HCT116 (cell line): ENCODE results near the gene MYO3B. TPM values are rescaled to one million over a fixed set of nuclear protein-coding genes. Genes with fewer than 3 reads are reported as not detected.

ENCODE experiments used
- ATAC-seq: fragments of 200-7000 bp; cut with Tn5 transposase; 2 replicates; pipeline ENCODE4 v1.9.1; 2020; ENCODE audit warnings: mild to moderate bottlenecking, moderate library complexity
- BruUV-seq: library from RNA; stranded (reverse); fragments of 400-500 nt; replicated peaks from 2 replicates; lab custom pipeline; 2021; lab: Mats Ljungman, UMichigan
- CTCF ChIA-PET: fragments of 300-600 bp; sonication (Branson Sonifier 250); formaldehyde crosslinking; loops from one replicate; lab custom pipeline; 2021; ENCODE audit warnings: antibody characterized with exemption; lab: Charles Lee
- POLR2A ChIA-PET: fragments of 300-600, 350-600 bp; sonication (Branson Sonifier 250); formaldehyde crosslinking; loops from one replicate; lab custom pipeline; 2021; ENCODE audit warnings: antibody characterized with exemption; lab: Charles Lee
- RAD21 ChIA-PET, 2 experiments: fragments of 300-600 bp; sonication (Branson Sonifier 250); formaldehyde crosslinking; loops; one replicate each; lab custom pipeline; 2023; ENCODE audit warnings: low total read pairs in 2 of 2; ENCODE audit not compliant: uncharacterized antibody in 2 of 2, unreplicated experiment in 2 of 2, low non-redundant PET in 1 of 2; lab: Charles Lee
- DNase-seq: peaks from one replicate; pipeline ENCODE4 v3.0.0-alpha.2; 2010; ENCODE audit warnings: low read depth, low spot score
- H2AFZ ChIP-seq: fragments of 200-600 bp; shearing (Covaris generic), sonication (generic); 2 replicates; pipeline ENCODE4 v1.6.1; 2017; ENCODE audit warnings: low read depth, mixed run types, mixed read lengths, antibody characterized with exemption, low read length; ENCODE audit not compliant: poor library complexity, severe bottlenecking
- H3K27ac ChIP-seq: 2 replicates; pipeline ENCODE4 v1.5.1; 2012; ENCODE audit warnings: low read depth, low read length
- H3K27me3 ChIP-seq: fragments of 200-600 bp; sonication (generic); 2 replicates; pipeline ENCODE4 v1.6.1; 2016; ENCODE audit warnings: mixed run types, low read length, mixed read lengths; ENCODE audit not compliant: insufficient read depth
- H3K36me3 ChIP-seq, 2 experiments: fragments of 200-500 bp in 1 of 2; fragments of 200-600 bp in 1 of 2; sonication (Bioruptor generic) in 1 of 2; sonication (generic) in 1 of 2; 2 replicates each; pipeline versions ENCODE4 v1.5.1 to v1.6.1; 2014 to 2016; ENCODE audit warnings: low read length in 2 of 2, inconsistent platforms in 1 of 2, mixed read lengths in 1 of 2, mixed run types in 1 of 2; ENCODE audit not compliant: insufficient read depth in 2 of 2, control insufficient read depth in 1 of 2
- H3K4me1 ChIP-seq, 2 experiments: fragments of 200-600 bp in 1 of 2; sonication (generic) in 1 of 2; 2 replicates each; pipeline versions ENCODE4 v1.5.1 to v1.6.1; 2012 to 2017; ENCODE audit warnings: low read length in 2 of 2, inconsistent platforms in 1 of 2, mild to moderate bottlenecking in 1 of 2, mixed read lengths in 1 of 2, mixed run types in 1 of 2, moderate library complexity in 1 of 2; ENCODE audit not compliant: insufficient read depth in 2 of 2, control insufficient read depth in 1 of 2
- H3K4me2 ChIP-seq: fragments of 200-600 bp; sonication (generic); 2 replicates; pipeline ENCODE4 v1.6.1; 2017; ENCODE audit warnings: mixed run types, low read length, mixed read lengths
- H3K4me3 ChIP-seq, 2 experiments: fragments of 200-600 bp in 1 of 2; sonication (generic) in 1 of 2; replicated peaks in 1 of 2; 2 replicates each; pipeline ENCODE4 v1.5.1; 2011 to 2016; ENCODE audit warnings: low read length in 2 of 2, control low read depth in 1 of 2, low read depth in 1 of 2, mild to moderate bottlenecking in 1 of 2, mixed read lengths in 1 of 2, mixed run types in 1 of 2
- H3K79me2 ChIP-seq: fragments of 200-600 bp; sonication (generic); 2 replicates; pipeline ENCODE4 v1.6.1; 2017; ENCODE audit warnings: mild to moderate bottlenecking, mixed run types, low read length, moderate library complexity, mixed read lengths; ENCODE audit not compliant: insufficient read depth
- H3K9ac ChIP-seq: fragments of 200-600 bp; sonication (generic); 2 replicates; pipeline ENCODE4 v1.6.1; 2016; ENCODE audit warnings: low read length, mixed read lengths
- H3K9me2 ChIP-seq: fragments of 200-600 bp; sonication (generic), shearing (Covaris generic); 2 replicates; pipeline ENCODE4 v1.6.1; 2017; ENCODE audit warnings: mixed run types, mild to moderate bottlenecking, moderate library complexity; ENCODE audit not compliant: insufficient read depth
- H3K9me3 ChIP-seq, 2 experiments: fragments of 200-500 bp in 1 of 2; fragments of 200-600 bp in 1 of 2; sonication (Bioruptor generic) in 1 of 2; sonication (generic) in 1 of 2; 2 replicates each; pipeline ENCODE4 v1.6.1; 2014 to 2017; ENCODE audit warnings: low read length in 2 of 2, mixed read lengths in 2 of 2, inconsistent platforms in 1 of 2, low read depth in 1 of 2, mild to moderate bottlenecking in 1 of 2, mixed run types in 1 of 2, moderate library complexity in 1 of 2; ENCODE audit not compliant: control insufficient read depth in 1 of 2, insufficient read depth in 1 of 2
- H4K20me1 ChIP-seq: fragments of 200-600 bp; sonication (generic), shearing (Covaris generic); 2 replicates; pipeline ENCODE4 v1.6.1; 2017; ENCODE audit warnings: mixed run types, mild to moderate bottlenecking, moderate library complexity; ENCODE audit not compliant: insufficient read depth
- CEBPB ChIP-seq: IDR thresholded peaks from 2 replicates; pipeline ENCODE4 v1.6.1; 2012; ENCODE audit warnings: low read depth
- CTCF ChIP-seq, 3 experiments: fragments of 200-600 bp in 1 of 3; sonication (generic) in 1 of 3; IDR thresholded peaks in 2 of 3; conservative IDR thresholded peaks in 1 of 3; 2 replicates each; pipeline ENCODE4 v1.5.1; 2012 to 2017; ENCODE audit warnings: low read depth in 2 of 3, low read length in 2 of 3, antibody characterized with exemption in 1 of 3, borderline replicate concordance in 1 of 3, control low read depth in 1 of 3, mild to moderate bottlenecking in 1 of 3, mixed read lengths in 1 of 3, mixed run types in 1 of 3, moderate library complexity in 1 of 3; ENCODE audit not compliant: insufficient read depth in 1 of 3
- EGR1 ChIP-seq: IDR thresholded peaks from 2 replicates; pipeline ENCODE4 v1.6.1; 2012; ENCODE audit warnings: low read depth
- EZH2 ChIP-seq: fragments of 200-600 bp; sonication (generic); IDR thresholded peaks from 2 replicates; pipeline ENCODE4 v1.6.1; 2017; ENCODE audit warnings: antibody characterized with exemption, mixed run types
- EZH2phosphoT487 ChIP-seq: fragments of 200-600 bp; IDR thresholded peaks from 2 replicates; pipeline ENCODE4 v1.6.1; 2018; ENCODE audit warnings: antibody characterized with exemption, borderline replicate concordance
- JUND ChIP-seq: IDR thresholded peaks from 2 replicates; pipeline ENCODE4 v1.6.1; 2012
- MAX ChIP-seq: IDR thresholded peaks from 2 replicates; pipeline ENCODE4 v1.6.1; 2012
- POLR2A ChIP-seq: IDR thresholded peaks from 2 replicates; pipeline ENCODE4 v1.7.0; 2011; ENCODE audit warnings: borderline replicate concordance; ENCODE audit not compliant: insufficient read depth, insufficient read length; ENCODE audit errors: extremely low read depth
- RAD21 ChIP-seq: IDR thresholded peaks from 2 replicates; pipeline ENCODE4 v1.6.1; 2012; ENCODE audit warnings: low read depth, mild to moderate bottlenecking
- REST ChIP-seq: IDR thresholded peaks from 2 replicates; pipeline ENCODE4 v1.6.1; 2012; ENCODE audit warnings: low read depth
- SP1 ChIP-seq: IDR thresholded peaks from 2 replicates; pipeline ENCODE4 v1.6.1; 2012; ENCODE audit warnings: low read depth
- SRF ChIP-seq: IDR thresholded peaks from 2 replicates; pipeline ENCODE4 v1.6.1; 2012; ENCODE audit warnings: low read depth
- TCF7L2 ChIP-seq: IDR thresholded peaks from 2 replicates; pipeline ENCODE4 v1.7.0; 2011; ENCODE audit warnings: borderline replicate concordance, inconsistent platforms; ENCODE audit not compliant: insufficient read depth, insufficient read length; ENCODE audit errors: extremely low read depth
- YY1 ChIP-seq: IDR thresholded peaks from 2 replicates; pipeline ENCODE4 v1.6.1; 2011; ENCODE audit warnings: low read length, low read depth, moderate library complexity, mild to moderate bottlenecking; ENCODE audit not compliant: insufficient replicate concordance; ENCODE audit errors: extremely low read depth
- ZBTB33 ChIP-seq: IDR thresholded peaks from 2 replicates; pipeline ENCODE4 v1.6.1; 2011; ENCODE audit warnings: mild to moderate bottlenecking, low read length, moderate library complexity; ENCODE audit not compliant: insufficient replicate concordance; ENCODE audit errors: extremely low read depth
- ZFX ChIP-seq: fragments of 450-650 bp; IDR thresholded peaks from 2 replicates; pipeline ENCODE4 v1.6.1; 2017
- ZNF274 ChIP-seq: fragments of 200-500 bp; sonication (Bioruptor generic); IDR thresholded peaks from 2 replicates; pipeline ENCODE4 v1.6.1; 2014; ENCODE audit warnings: mild to moderate bottlenecking, low read depth, low read length, inconsistent platforms
- intact Hi-C: fragments of 100-400 bp; cut with micrococcal nuclease; formaldehyde crosslinking; loops from 2 replicates; pipeline ENCODE4 v1.10.0; 2022
- total RNA-seq: library from RNA; stranded (reverse); gene quantifications from one replicate; pipeline ENCODE4 v1.2.1, GENCODE V29; 2021; ENCODE audit not compliant: unreplicated experiment

MYO3B gene
- total RNA-seq, 1 experiment from 2014 or later = not detected

GRCh38 chr2:170267071-170267470, 89.1 kb downstream of the MYO3B start:
- Histone ChIP-seq H2AFZ (no peak overlapping the region), H3K9me3 (no peaks in the 10 kb centered on the region), H3K4me1 (no peaks in the 10 kb centered on the region), H3K36me3 (no peaks in the 10 kb centered on the region), H3K4me3 (no peak overlapping the region), H3K4me2 (no peak overlapping the region), H4K20me1 (no peaks in the 10 kb centered on the region), H3K27me3 (no peaks in the 10 kb centered on the region), H3K9me2 (no peaks in the 10 kb centered on the region), H3K79me2 (no peaks in the 10 kb centered on the region), H3K9ac (no peak overlapping the region), H3K27ac (no peak overlapping the region)
- CTCF ChIA-PET = no interaction called here
- intact Hi-C loops = no loop called here
- RAD21 ChIA-PET = no interaction called here
- no peak for ATAC-seq
- TF ChIP-seq ZFX (no peak), MAX (no peak), REST (no peak), CEBPB (no peak), POLR2A (no peak), TCF7L2 (no peak), EGR1 (no peak), JUND (no peak), ZNF274 (no peak), SP1 (no peak), YY1 (no peak), EZH2phosphoT487 (no peak), CTCF (IDR thresholded peaks at IDR 0.05 in 2 of 3, conservative IDR thresholded peaks at IDR 0.05 in 1 of 3; ENCODE audit: borderline replicate concordance in 1 of 3, insufficient read depth in 1 of 3, low read depth in 2 of 3, low read length in 2 of 3) (no peak), RAD21 (no peak), EZH2 (no peak), ZBTB33 (no peak), SRF (no peak)
- no peak for DNase-seq
- BruUV-seq = no TSS peak
- POLR2A ChIA-PET = no interaction called here
